ENCODE results near the gene MKS1. TPM values are rescaled to one million over a fixed set of nuclear protein-coding genes. Genes with fewer than 3 reads are reported as not detected.

The MKS1 gene
- total RNA-seq, 1 experiment from 2014 or later: 24.8 TPM

GRCh38 chr17:58262149-58262548 lies 43.1 kb upstream of the MKS1 start:
- Histone ChIP-seq H3K27ac (ENCODE audit: insufficient read length, low read depth, low read length) (no peak overlapping the region), H3K18ac (ENCODE audit: insufficient read length, low read depth, low read length) (no peak overlapping the region), H2BK15ac (ENCODE audit: low read depth, low read length) (no peak overlapping the region), H3K23me2 (ENCODE audit: insufficient read length, low read depth, low read length, poor library complexity, severe bottlenecking) (no peaks in the 10 kb centered on the region), H4K20me1 (ENCODE audit: control insufficient read depth, insufficient read depth, insufficient read length) (no peaks in the 10 kb centered on the region), H3K9me3 (ENCODE audit: control insufficient read depth, low read depth, low read length) (no peaks in the 10 kb centered on the region), H3K4me2 (ENCODE audit: insufficient read depth, insufficient read length, low read length) (no peak overlapping the region), H4K5ac (ENCODE audit: insufficient read length, low read depth, low read length) (no peak overlapping the region), H2BK12ac (ENCODE audit: insufficient read length, low read depth, low read length) (no peak overlapping the region), H4K8ac (replicated peaks; ENCODE audit: insufficient read length, low read depth, low read length) (no peak overlapping the region), H2BK20ac (ENCODE audit: low read depth, low read length, poor library complexity, severe bottlenecking) (no peak overlapping the region), H4K91ac (ENCODE audit: insufficient read length, low read depth, low read length) (no peak overlapping the region), H3K9ac (ENCODE audit: extremely low read depth, insufficient read length, low read length) (no peak overlapping the region), H2AFZ (ENCODE audit: low read length) (no peak overlapping the region), H3K23ac (ENCODE audit: insufficient read length, low read depth, low read length) (no peak overlapping the region), H3K27me3 (ENCODE audit: insufficient read depth, low read length) (no peaks in the 10 kb centered on the region), H3K56ac (ENCODE audit: insufficient read length, low read depth, low read length) (no peak overlapping the region), H3T11ph (ENCODE audit: low read length) (no peak overlapping the region), H3K14ac (ENCODE audit: insufficient read depth, low read length) (no peak overlapping the region), H2AK5ac (ENCODE audit: insufficient read length, low read length) (no peak overlapping the region), H2BK120ac (ENCODE audit: low read depth, low read length, poor library complexity, severe bottlenecking) (no peak overlapping the region), H3K79me2 (ENCODE audit: insufficient read depth, low read length) (no peaks in the 10 kb centered on the region), H2BK5ac (ENCODE audit: insufficient read length, low read length) (no peak overlapping the region), H3K4ac (ENCODE audit: low read depth, low read length) (no peak overlapping the region), H3K4me1 (ENCODE audit: insufficient read depth, low read length) (no peaks in the 10 kb centered on the region), H3K79me1 (ENCODE audit: insufficient read depth, low read depth, low read length, poor library complexity, severe bottlenecking) (no peaks in the 10 kb centered on the region)
- WGBS (ENCODE audit: extremely low coverage, insufficient read length, low lambda C conversion rate): no CpG with 5 or more reads among the region's 11 CpGs
- no peaks in the 10 kb centered on the region for H3K9me3 Mint-ChIP-seq
- TF ChIP-seq, protein P1, sequence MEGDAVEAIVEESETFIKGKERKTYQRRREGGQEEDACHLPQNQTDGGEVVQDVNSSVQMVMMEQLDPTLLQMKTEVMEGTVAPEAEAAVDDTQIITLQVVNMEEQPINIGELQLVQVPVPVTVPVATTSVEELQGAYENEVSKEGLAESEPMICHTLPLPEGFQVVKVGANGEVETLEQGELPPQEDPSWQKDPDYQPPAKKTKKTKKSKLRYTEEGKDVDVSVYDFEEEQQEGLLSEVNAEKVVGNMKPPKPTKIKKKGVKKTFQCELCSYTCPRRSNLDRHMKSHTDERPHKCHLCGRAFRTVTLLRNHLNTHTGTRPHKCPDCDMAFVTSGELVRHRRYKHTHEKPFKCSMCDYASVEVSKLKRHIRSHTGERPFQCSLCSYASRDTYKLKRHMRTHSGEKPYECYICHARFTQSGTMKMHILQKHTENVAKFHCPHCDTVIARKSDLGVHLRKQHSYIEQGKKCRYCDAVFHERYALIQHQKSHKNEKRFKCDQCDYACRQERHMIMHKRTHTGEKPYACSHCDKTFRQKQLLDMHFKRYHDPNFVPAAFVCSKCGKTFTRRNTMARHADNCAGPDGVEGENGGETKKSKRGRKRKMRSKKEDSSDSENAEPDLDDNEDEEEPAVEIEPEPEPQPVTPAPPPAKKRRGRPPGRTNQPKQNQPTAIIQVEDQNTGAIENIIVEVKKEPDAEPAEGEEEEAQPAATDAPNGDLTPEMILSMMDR (conservative IDR thresholded peaks at IDR 0.05): no peak
- H3K27ac Mint-ChIP-seq: no peak overlapping the region
- H3K27me3 Mint-ChIP-seq (ENCODE audit: low read depth): peaks cover 79% of the 10 kb centered on the region
- no peak overlapping the region for H3K4me3 Mint-ChIP-seq
- no peaks in the 10 kb centered on the region for H3K36me3 Mint-ChIP-seq (ENCODE audit: insufficient read depth in 1 of 3, low read depth in 3 of 3)
- H3K4me1 Mint-ChIP-seq: no peaks in the 10 kb centered on the region
- peak; percentile 12 for DNase-seq
